Measurements from ENCODE around the gene PLPPR3. TPM values are rescaled to one million over a fixed set of nuclear protein-coding genes. Genes with fewer than 3 reads are reported as not detected.
"Not testable (repeated sequence)": the region's sequence is repeated elsewhere in the genome, so short reads cannot be mapped to it uniquely, and the experiment has no call there.

PLPPR3 gene
- total RNA-seq, 1 donor from 2014 or later = not detected

DNA sequence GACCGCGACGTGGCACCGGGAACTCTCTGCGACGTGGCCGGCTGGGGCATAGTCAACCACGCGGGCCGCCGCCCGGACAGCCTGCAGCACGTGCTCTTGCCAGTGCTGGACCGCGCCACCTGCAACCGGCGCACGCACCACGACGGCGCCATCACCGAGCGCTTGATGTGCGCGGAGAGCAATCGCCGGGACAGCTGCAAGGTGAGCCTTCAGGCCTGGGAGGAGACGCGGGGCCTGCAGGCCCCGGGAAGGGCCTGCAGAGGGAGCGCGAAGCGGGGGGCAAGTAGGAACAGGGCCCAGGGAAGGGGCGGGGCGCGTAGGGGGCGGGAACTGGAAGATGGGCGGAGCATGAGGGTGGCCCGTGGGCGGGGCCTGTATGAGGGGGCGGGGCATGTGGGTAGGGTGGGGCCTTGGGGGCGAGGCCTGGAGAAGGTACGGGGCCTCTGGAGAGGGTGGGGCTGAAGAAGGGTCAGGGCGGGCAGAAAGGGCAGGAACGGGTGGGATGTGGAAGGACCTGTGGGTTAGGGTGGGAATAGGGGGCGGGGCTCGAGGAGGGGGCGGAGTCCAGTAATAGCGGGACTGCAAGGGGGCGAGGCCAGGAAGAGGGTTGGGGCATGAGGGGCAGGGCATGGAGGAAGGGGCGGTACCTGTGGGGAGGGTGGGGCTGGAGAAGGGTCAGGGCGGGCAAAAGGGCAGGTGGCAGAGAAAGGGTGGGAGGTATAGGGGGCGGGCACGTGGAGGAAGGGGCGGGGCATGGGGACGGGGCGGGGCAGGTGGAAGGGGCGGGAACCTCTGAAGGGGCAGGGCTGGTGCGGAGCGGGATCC, 40.2 kb upstream of the PLPPR3 start:
- Mint-ChIP-seq H3K9me3 (no peaks in the 10 kb centered on the region), H3K4me1 (ENCODE audit: low read depth) (peaks cover 9% of the 10 kb centered on the region), H3K36me3 (ENCODE audit: low read depth) (no peaks in the 10 kb centered on the region), H3K27me3 (ENCODE audit: low read depth) (peaks cover 6% of the 10 kb centered on the region), H3K4me3 (ENCODE audit: low read depth) (no peak overlapping the region), H3K27ac (no peak overlapping the region)
- peak; percentile 45 for DNase-seq (ENCODE audit: low spot score)
- intact Hi-C loops (cut with micrococcal nuclease) = loop anchor here (2.0 to 5.0 kb wide), 3 partner anchors 31 to 120 kb away; partner anchors contain the start of genes MED16, RNU6-9 and WDR18

DNA sequence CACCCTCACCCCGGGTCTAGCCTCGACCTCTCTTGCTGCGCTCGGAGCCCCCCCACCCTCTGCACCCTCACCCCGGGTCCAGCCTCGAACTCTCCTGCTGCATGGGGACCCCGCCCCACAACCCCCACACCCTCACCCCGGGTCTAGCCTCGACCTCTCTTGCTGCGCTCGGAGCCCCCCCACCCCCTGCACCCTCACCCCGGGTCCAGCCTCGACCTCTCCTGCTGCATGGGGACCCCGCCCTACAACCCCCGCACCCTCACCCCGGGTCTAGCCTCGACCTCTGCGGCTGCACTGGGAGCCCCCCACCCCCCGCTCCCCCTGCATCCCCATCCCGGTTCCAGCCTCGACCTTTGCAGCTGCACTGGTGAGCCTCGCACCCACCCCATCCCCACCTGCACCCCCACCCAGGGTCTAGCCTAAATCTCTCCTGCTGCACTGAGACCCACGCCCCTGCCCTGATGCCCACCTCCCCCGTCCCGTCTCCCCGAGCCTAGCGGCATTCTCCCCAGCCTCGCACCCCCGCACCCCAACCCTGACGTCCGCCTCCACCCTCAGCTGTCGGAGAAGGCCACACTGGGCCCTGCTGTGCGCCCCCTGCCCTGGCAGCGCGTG, 39.5 kb upstream of the PLPPR3 start:
- intact Hi-C loops (cut with micrococcal nuclease) = loop anchor here (5.0 kb wide), 1 partner anchor 121 kb away; the partner anchor contains the start of gene WDR18
- H3K9me3 Mint-ChIP-seq = no peaks in the 10 kb centered on the region
- no peak overlapping the region for H3K27ac Mint-ChIP-seq
- H3K36me3 Mint-ChIP-seq (ENCODE audit: low read depth) = no peaks in the 10 kb centered on the region
- DNase-seq (ENCODE audit: low spot score) = no peak
- peaks cover 6% of the 10 kb centered on the region for H3K27me3 Mint-ChIP-seq (ENCODE audit: low read depth)
- H3K4me3 Mint-ChIP-seq (ENCODE audit: low read depth) = no peak overlapping the region
- peaks cover 9% of the 10 kb centered on the region for H3K4me1 Mint-ChIP-seq (ENCODE audit: low read depth)

DNA sequence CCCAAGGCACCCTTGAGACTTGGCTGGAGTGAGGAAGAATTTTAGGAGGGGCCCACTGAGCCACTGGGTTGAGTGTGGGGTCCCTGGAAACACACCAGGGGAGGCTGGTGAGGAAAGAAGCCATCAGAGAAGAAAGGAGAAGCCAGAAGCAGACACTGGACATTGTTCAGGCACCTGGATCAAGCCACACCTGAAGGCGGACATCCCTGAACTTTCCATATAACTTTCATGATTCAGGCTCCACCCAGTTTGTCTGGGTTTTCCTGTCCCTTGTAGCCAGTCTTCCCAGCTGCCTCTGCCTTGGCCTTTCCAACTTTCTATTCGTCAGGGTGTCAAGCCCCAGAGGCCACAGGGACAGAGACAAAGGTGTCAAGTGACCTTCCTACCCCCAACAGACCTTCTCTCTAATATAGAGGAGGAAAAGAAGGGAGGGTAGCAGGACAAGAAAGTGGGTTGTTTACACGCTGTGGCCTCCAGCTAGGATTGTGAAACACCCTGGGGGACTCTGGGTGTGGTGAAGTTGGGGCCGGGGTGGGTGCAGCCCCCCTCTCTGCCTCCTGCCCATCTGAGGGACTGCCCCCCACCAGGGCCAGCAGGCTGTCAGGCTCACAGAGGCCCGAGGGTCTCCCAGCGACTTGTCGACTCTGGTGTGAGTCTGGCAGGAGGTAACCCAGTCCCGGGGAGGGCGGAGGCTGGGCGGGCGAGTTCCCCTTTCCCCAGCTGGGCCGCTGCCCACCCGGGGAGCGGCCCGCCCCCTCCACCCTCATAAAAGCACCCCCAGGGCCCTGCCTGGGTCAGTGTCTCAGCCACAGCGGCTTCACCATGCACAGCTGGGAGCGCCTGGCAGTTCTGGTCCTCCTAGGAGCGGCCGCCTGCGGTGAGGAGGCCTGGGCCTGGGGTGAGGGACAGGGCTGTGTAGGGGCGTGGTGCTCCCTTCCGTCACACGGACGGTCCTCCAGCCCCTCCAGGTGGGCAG, 37.4 kb upstream of the PLPPR3 start, which contains the start of gene CFD:
CFD (plus strand) TSS at position 797 of the 976 bp plus-strand sequence; CDS start at position 823, 26 bp downstream.
- no peak within 1 kb of the TSS for H3K27ac Mint-ChIP-seq
- H3K4me1 Mint-ChIP-seq (ENCODE audit: low read depth) = peaks cover 9% of the 10 kb centered on the region
- peaks cover 6% of the 10 kb centered on the region for H3K27me3 Mint-ChIP-seq (ENCODE audit: low read depth)
- intact Hi-C loops (cut with micrococcal nuclease) = no loop called here
- DNase-seq (ENCODE audit: low spot score) = no peak
- no peaks in the 10 kb centered on the region for H3K9me3 Mint-ChIP-seq
- H3K36me3 Mint-ChIP-seq (ENCODE audit: low read depth) = no peaks in the 10 kb centered on the region
- peak within 1 kb of the TSS; percentile 13 for H3K4me3 Mint-ChIP-seq (ENCODE audit: low read depth)

DNA sequence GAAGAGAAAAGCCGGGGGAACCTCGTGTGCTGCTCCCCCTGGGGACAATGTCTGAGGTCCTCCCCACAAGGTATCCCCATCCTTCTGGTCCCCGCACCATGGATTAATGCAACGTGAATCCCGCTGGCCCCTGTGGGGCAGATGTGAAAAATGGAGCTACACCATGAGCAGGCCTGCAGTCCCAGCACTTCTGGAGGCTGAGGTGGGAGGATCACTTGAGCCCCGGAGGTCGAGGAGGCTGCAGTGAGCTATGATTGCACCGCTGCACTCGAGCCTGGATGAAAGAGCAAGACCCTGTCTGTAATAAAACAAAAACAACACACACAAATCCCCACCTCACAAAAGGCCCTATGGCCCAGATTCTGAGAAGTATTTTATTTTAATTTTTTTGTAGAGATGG, 36.5 kb upstream of the PLPPR3 start:
- no peaks in the 10 kb centered on the region for H3K36me3 Mint-ChIP-seq (ENCODE audit: low read depth)
- no peak for DNase-seq (ENCODE audit: low spot score)
- H3K4me1 Mint-ChIP-seq (ENCODE audit: low read depth) = peaks cover 6% of the 10 kb centered on the region
- no peak overlapping the region for H3K27ac Mint-ChIP-seq
- H3K4me3 Mint-ChIP-seq (ENCODE audit: low read depth) = no peak overlapping the region
- peaks cover 6% of the 10 kb centered on the region for H3K27me3 Mint-ChIP-seq (ENCODE audit: low read depth)
- intact Hi-C loops (cut with micrococcal nuclease) = no loop called here
- no peaks in the 10 kb centered on the region for H3K9me3 Mint-ChIP-seq

DNA sequence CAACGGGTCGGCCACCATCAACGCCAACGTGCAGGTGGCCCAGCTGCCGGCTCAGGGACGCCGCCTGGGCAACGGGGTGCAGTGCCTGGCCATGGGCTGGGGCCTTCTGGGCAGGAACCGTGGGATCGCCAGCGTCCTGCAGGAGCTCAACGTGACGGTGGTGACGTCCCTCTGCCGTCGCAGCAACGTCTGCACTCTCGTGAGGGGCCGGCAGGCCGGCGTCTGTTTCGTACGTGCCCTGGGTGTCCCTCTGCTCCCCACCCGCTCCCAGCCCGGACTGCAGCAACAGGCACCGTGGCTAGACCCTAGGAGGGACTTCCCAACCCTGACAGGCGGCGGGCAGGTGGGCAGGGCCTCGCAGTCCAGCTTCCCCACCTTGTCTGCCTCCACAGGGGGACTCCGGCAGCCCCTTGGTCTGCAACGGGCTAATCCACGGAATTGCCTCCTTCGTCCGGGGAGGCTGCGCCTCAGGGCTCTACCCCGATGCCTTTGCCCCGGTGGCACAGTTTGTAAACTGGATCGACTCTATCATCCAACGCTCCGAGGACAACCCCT, 33.9 kb upstream of the PLPPR3 start:
- no peak overlapping the region for H3K27ac Mint-ChIP-seq
- H3K9me3 Mint-ChIP-seq = no peaks in the 10 kb centered on the region
- no peak for DNase-seq (ENCODE audit: low spot score)
- H3K36me3 Mint-ChIP-seq (ENCODE audit: low read depth) = no peaks in the 10 kb centered on the region
- no peaks in the 10 kb centered on the region for H3K4me1 Mint-ChIP-seq (ENCODE audit: low read depth)
- no peak overlapping the region for H3K4me3 Mint-ChIP-seq (ENCODE audit: low read depth)
- H3K27me3 Mint-ChIP-seq (ENCODE audit: low read depth) = peaks cover 6% of the 10 kb centered on the region
- intact Hi-C loops (cut with micrococcal nuclease) = no loop called here

DNA sequence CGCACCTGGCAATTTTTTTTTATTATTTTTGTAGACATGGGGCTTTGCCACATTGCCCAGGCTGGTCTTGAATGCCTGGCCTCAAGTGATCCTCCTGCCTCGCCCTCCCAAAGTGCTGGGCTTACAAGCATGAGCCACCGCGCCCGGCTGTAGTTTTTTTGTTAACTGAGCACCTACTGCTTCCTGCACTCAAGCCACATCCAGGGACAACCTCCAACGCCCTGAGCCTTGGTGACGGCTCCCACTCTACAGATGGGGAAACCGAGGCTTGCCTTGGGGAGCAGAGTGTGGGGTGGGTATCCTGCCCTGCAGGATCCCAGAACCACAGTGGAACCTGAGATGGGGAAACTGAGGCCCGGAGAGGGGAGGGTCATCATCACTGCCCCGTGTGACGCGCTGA, 33.4 kb upstream of the PLPPR3 start:
- Mint-ChIP-seq H3K4me3 (ENCODE audit: low read depth) (no peak overlapping the region), H3K9me3 (no peaks in the 10 kb centered on the region), H3K27me3 (ENCODE audit: low read depth) (peaks cover 6% of the 10 kb centered on the region), H3K27ac (no peak overlapping the region), H3K36me3 (ENCODE audit: low read depth) (no peaks in the 10 kb centered on the region), H3K4me1 (ENCODE audit: low read depth) (no peaks in the 10 kb centered on the region)
- intact Hi-C loops (cut with micrococcal nuclease) = no loop called here
- DNase-seq (ENCODE audit: low spot score) = no peak

DNA sequence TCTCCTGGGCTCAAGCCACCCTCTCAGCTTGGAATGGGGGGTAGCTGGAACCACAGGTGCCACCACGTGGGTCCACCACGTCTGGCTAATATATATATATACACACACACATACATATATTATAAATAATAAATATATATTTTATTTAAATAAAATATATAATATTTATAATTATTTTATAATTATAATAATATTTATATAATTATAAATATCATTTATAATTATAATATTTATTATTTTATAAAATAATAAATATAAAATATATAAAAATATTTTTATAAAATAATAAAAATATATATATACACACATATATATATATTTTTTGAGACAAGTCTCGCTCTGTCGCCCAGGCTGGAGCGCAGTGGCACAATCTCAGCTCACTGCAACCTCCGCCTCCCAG, 32.8 kb upstream of the PLPPR3 start:
- no peaks in the 10 kb centered on the region for H3K4me1 Mint-ChIP-seq (ENCODE audit: low read depth)
- no peak overlapping the region for H3K4me3 Mint-ChIP-seq (ENCODE audit: low read depth)
- intact Hi-C loops (cut with micrococcal nuclease) = no loop called here
- H3K36me3 Mint-ChIP-seq (ENCODE audit: low read depth) = no peaks in the 10 kb centered on the region
- no peak for DNase-seq (ENCODE audit: low spot score)
- no peak overlapping the region for H3K27ac Mint-ChIP-seq
- H3K9me3 Mint-ChIP-seq = no peaks in the 10 kb centered on the region
- H3K27me3 Mint-ChIP-seq (ENCODE audit: low read depth) = peaks cover 3% of the 10 kb centered on the region

DNA sequence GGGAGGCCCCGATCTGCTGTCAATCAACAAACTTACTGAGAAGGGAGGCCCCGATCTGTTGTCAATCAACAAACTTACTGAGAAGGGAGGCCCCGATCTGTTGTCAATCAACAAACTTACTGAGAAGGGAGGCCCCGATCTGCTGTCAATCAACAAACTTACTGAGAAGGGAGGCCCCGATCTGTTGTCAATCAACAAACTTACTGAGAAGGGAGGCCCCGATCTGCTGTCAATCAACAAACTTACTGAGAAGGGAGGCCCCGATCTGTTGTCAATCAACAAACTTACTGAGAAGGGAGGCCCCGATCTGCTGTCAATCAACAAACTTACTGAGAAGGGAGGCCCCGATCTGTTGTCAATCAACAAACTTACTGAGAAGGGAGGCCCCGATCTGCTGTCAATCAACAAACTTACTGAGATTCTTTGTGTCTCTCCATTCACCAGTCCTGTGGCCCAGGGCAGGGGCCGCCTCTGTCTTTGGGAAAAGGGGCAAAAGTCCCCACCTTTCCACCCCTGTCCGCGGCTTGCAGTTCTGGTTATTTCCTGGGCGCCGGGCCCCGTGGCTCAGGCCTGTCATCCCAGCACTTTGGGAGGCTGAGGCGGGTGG, 32.0 kb upstream of the PLPPR3 start:
- H3K4me3 Mint-ChIP-seq (ENCODE audit: low read depth); H3K9me3 Mint-ChIP-seq; H3K27me3 Mint-ChIP-seq (ENCODE audit: low read depth); H3K36me3 Mint-ChIP-seq (ENCODE audit: low read depth); H3K4me1 Mint-ChIP-seq (ENCODE audit: low read depth); DNase-seq (ENCODE audit: low spot score); intact Hi-C loops (cut with micrococcal nuclease); H3K27ac Mint-ChIP-seq: not testable (repeated sequence)

DNA sequence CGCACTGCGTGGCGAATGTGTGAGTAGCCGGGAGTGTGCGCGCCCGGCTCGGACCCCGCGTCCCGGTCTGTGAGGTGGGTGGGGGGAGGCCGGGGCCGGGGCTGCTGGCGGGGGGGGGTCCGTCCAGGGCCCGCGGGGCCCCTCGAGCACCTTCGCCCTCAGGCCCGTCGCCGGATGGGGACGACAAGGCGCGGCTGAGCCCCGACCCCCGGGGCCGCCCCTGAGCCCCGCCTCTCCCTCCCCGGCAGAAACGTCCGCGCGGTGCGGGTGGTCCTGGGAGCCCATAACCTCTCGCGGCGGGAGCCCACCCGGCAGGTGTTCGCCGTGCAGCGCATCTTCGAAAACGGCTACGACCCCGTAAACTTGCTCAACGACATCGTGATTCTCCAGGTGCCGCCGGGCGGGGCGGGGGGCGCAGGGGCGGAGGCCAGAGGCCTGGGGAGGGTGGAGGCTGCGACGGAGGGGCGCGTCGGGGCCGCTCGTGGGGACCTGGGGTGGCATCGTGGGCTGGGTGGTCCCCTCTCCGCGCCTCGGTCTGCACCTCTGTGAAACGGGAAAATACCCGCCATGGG, 31.3 kb upstream of the PLPPR3 start:
- Mint-ChIP-seq H3K36me3 (ENCODE audit: low read depth) (no peaks in the 10 kb centered on the region), H3K9me3 (no peaks in the 10 kb centered on the region), H3K27ac (no peak overlapping the region), H3K4me3 (ENCODE audit: low read depth) (no peak overlapping the region), H3K27me3 (ENCODE audit: low read depth) (no peaks in the 10 kb centered on the region), H3K4me1 (ENCODE audit: low read depth) (no peaks in the 10 kb centered on the region)
- DNase-seq (ENCODE audit: low spot score) = no peak
- intact Hi-C loops (cut with micrococcal nuclease) = no loop called here

DNA sequence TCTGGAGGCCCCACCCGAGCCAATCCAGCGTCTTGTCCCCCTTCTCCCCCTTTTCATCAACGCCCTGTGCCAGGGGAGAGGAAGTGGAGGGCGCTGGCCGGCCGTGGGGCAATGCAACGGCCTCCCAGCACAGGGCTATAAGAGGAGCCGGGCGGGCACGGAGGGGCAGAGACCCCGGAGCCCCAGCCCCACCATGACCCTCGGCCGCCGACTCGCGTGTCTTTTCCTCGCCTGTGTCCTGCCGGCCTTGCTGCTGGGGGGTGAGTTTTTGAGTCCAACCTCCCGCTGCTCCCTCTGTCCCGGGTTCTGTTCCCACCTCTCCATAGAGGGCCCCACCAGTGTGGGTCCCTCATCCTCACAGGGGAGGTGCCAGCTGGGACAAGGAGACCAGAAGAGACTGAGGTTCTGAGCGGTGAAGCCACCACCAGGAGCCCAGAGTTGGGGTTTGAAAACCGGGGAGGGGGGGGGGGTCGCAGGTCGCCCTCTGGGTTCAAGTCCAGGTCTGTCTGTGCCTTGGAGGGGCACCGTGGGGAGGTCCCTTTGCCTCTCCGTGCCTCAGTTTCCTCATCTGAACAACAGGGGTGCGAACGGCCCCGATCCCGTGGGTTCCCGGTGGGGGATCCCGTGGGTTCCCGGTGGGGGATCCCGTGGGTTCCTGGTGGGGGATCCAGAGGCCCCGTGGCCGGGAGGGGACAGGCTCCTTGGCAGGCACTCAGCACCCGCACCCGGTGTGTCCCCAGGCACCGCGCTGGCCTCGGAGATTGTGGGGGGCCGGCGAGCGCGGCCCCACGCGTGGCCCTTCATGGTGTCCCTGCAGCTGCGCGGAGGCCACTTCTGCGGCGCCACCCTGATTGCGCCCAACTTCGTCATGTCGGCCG, 30.6 kb upstream of the PLPPR3 start, which contains the start of gene ELANE:
ELANE (plus strand) TSS at position 168 of the 878 bp plus-strand sequence; CDS start at position 194, 26 bp downstream.
- Mint-ChIP-seq H3K4me3 (ENCODE audit: low read depth) (no peak within 1 kb of the TSS), H3K9me3 (no peaks in the 10 kb centered on the region), H3K27ac (no peak within 1 kb of the TSS), H3K27me3 (ENCODE audit: low read depth) (peaks cover under 1% of the 10 kb centered on the region), H3K4me1 (ENCODE audit: low read depth) (no peaks in the 10 kb centered on the region), H3K36me3 (ENCODE audit: low read depth) (no peaks in the 10 kb centered on the region)
- no peak for DNase-seq (ENCODE audit: low spot score)
- intact Hi-C loops (cut with micrococcal nuclease) = no loop called here

DNA sequence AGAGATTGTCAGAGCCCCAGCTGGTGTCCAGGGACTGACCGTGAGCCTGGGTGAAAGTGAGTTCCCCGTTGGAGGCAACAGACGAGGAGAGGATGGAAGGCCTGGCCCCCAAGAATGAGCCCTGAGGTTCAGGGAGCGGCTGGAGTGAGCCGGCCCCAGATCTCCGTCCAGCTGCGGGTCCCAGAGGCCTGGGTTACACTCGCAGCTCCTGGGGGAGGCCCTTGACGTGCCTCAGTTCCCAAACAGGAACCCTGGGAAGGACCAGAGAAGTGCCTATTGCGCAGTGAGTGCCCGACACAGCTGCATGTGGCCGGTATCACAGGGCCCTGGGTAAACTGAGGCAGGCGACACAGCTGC, 29.2 kb upstream of the PLPPR3 start:
- H3K9me3 Mint-ChIP-seq = no peaks in the 10 kb centered on the region
- intact Hi-C loops (cut with micrococcal nuclease) = no loop called here
- no peak overlapping the region for H3K27ac Mint-ChIP-seq

More for the DNA sequence above, 29.2 kb upstream of the PLPPR3 start:
- Mint-ChIP-seq H3K27me3 (ENCODE audit: low read depth) (peaks cover 3% of the 10 kb centered on the region), H3K36me3 (ENCODE audit: low read depth) (no peaks in the 10 kb centered on the region), H3K4me3 (ENCODE audit: low read depth) (no peak overlapping the region), H3K4me1 (ENCODE audit: low read depth) (no peaks in the 10 kb centered on the region)
- DNase-seq (ENCODE audit: low spot score) = no peak
